ENCODE data around the gene TGM2. TPM values are rescaled to one million over a fixed set of nuclear protein-coding genes. Genes with fewer than 3 reads are reported as not detected.

Gene TGM2
- total and polyA plus RNA-seq, 9 of the 15 experiments (the other 6 are each of a cell fraction or from before 2014, with no cell fraction given), result 5.5 to 78.5 (median 37.6) TPM

GRCh38 chr20:38159957-38160756 lies 4.9 kb downstream of the TGM2 start:
- peak overlapping the region; percentile 84 for H3K27ac ChIP-seq (ENCODE audit: extremely low read depth, low read depth, low read length)
- POLR2A ChIA-PET, result interaction anchor here (0.6 to 1.8 kb wide), 10 partner anchors 9 to 551 kb away, joined by 3 to 4 read pairs (median 3); no protein-coding TSS in a partner anchor
- 5% methylated on average over 6 of the region's 7 CpGs for WGBS (ENCODE audit: insufficient coverage, low coverage, missing lambda C conversion rate)
- BruUV-seq (replicated peaks), result no TSS peak
- H4K20me1 ChIP-seq (replicated peaks; ENCODE audit: control insufficient read depth, insufficient read depth, low read length), result 0 out of 2 replicates have a peak, but pooled peaks cover 5% of the 10 kb centered on the region
- H3K79me2 ChIP-seq (ENCODE audit: control insufficient read depth, insufficient read depth, low read length), result peaks cover 56% of the 10 kb centered on the region
- DNase-seq (ENCODE audit: extremely low read depth in 1 of 4, low spot score in 3 of 4) (peak; percentile 74 to 92 (median 78)), ATAC-seq (peak; percentile 73), FAIRE-seq (peak; percentile 92)
- H3K9me1 ChIP-seq (ENCODE audit: control insufficient read depth, insufficient read depth, low read length), result no peaks in the 10 kb centered on the region
- peaks cover 68% of the 10 kb centered on the region in 2 experiments for H3K4me1 ChIP-seq (replicated peaks in 1 of 2; ENCODE audit: control insufficient read depth in 2 of 2, insufficient read depth in 2 of 2, low read length in 2 of 2)
- H3K4me3 ChIP-seq, result no peak overlapping the region
- intact Hi-C loops (cut with micrococcal nuclease), result no loop called here
- peak overlapping the region; percentile 37 to 38; a peak in 3 of 4 replicates for H3K9ac ChIP-seq (ENCODE audit: insufficient read depth in 1 of 2, low read depth in 2 of 2, low read length in 2 of 2)
- no peaks in the 10 kb centered on the region for H3K9me3 ChIP-seq (replicated peaks; ENCODE audit: control insufficient read depth, insufficient read depth, low read depth, low read length)
- CTCF ChIA-PET (ENCODE audit: low intra/inter-chr PET ratio), result no interaction called here
- peaks cover 54% of the 10 kb centered on the region for H3K36me3 ChIP-seq (ENCODE audit: control insufficient read depth, insufficient read depth, low read length)
- peak overlapping the region; percentile 73 for H3K4me2 ChIP-seq (ENCODE audit: insufficient read depth, low read length)
- in situ Hi-C loops (cut with MboI), result loop anchor here (10.0 kb wide), 1 partner anchor 85 kb away; no protein-coding TSS in a partner anchor
- H2AFZ ChIP-seq (ENCODE audit: low read depth, low read length), result peak overlapping the region; percentile 49; the same call in 1 of the 2 replicates
- no peaks in the 10 kb centered on the region for H3K27me3 ChIP-seq (ENCODE audit: control insufficient read depth in 2 of 2, insufficient read depth in 2 of 2, low read length in 2 of 2)
- TF ChIP-seq ZHX1 (conservative IDR thresholded peaks at IDR 0.05; ENCODE audit: low read length), result no peak
- TF ChIP-seq TAL1 (IDR thresholded peaks at IDR 0.05), result peak; percentile 88
- 0 out of 4 replicates have a peak, but pooled peaks of 1 of the 2 experiments have one; percentile 46 for TF ChIP-seq SIN3A (IDR thresholded peaks at IDR 0.05; ENCODE audit: borderline replicate concordance in 2 of 2, control insufficient read depth in 1 of 2, low read depth in 2 of 2, low read length in 2 of 2)
- TF ChIP-seq MEF2D (tag; conservative IDR thresholded peaks at IDR 0.05; ENCODE audit: low read depth), result no peak
- TF ChIP-seq NCOR1 (IDR thresholded peaks at IDR 0.05), result peak; percentile 90
- TF ChIP-seq ZNF444 (CRISPR knock-in tag; IDR thresholded peaks at IDR 0.05), result no peak
- no peak for TF ChIP-seq ZBTB9 (CRISPR knock-in tag; IDR thresholded peaks at IDR 0.05)
- no peak for TF ChIP-seq TAF7 (tag; IDR thresholded peaks at IDR 0.05)
- TF ChIP-seq, protein P1, sequence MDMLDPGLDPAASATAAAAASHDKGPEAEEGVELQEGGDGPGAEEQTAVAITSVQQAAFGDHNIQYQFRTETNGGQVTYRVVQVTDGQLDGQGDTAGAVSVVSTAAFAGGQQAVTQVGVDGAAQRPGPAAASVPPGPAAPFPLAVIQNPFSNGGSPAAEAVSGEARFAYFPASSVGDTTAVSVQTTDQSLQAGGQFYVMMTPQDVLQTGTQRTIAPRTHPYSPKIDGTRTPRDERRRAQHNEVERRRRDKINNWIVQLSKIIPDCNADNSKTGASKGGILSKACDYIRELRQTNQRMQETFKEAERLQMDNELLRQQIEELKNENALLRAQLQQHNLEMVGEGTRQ (CRISPR knock-in tag; IDR thresholded peaks at IDR 0.05), result no peak
- TF ChIP-seq CREB1 (IDR thresholded peaks at IDR 0.05), result no peak
- no peak for TF ChIP-seq CREB1 (CRISPR knock-in tag; IDR thresholded peaks at IDR 0.05)
- no peak for TF ChIP-seq ZNF717 (CRISPR knock-in tag; IDR thresholded peaks at IDR 0.05)
- no peak for TF ChIP-seq CREBBP (IDR thresholded peaks at IDR 0.05; ENCODE audit: low read depth, low read length)
- peak; percentile 85 for TF ChIP-seq MECOM (CRISPR knock-in tag; IDR thresholded peaks at IDR 0.05)
- no peak for TF ChIP-seq SFPQ (IDR thresholded peaks at IDR 0.05; ENCODE audit: low read depth, low read length)
